Progenitor cell of endocrine pancreas (in vitro differentiated cells): ENCODE results near the gene ESYT2. TPM values are rescaled to one million over a fixed set of nuclear protein-coding genes. Genes with fewer than 3 reads are reported as not detected.

Experiments used
- DNase-seq: peaks from one replicate; pipeline ENCODE4 v3.0.0; 2021; ENCODE audit warnings: low spot score; ENCODE audit not compliant: unreplicated experiment
- H3K27ac Mint-ChIP-seq: 2 replicates; pipeline ENCODE4 v1.8.0; 2021; ENCODE audit warnings: mild to moderate bottlenecking, moderate library complexity, mixed read lengths
- H3K27me3 Mint-ChIP-seq: 2 replicates; pipeline ENCODE4 v1.8.0; 2021; ENCODE audit warnings: mixed read lengths
- H3K36me3 Mint-ChIP-seq: 2 replicates; pipeline ENCODE4 v1.8.0; 2022; ENCODE audit warnings: mixed read lengths; ENCODE audit not compliant: insufficient read depth
- H3K4me1 Mint-ChIP-seq: 2 replicates; pipeline ENCODE4 v1.8.0; 2021; ENCODE audit warnings: low read depth, mixed read lengths
- H3K4me3 Mint-ChIP-seq: 2 replicates; pipeline ENCODE4 v1.8.0; 2021; ENCODE audit warnings: low read depth, mild to moderate bottlenecking, moderate library complexity, mixed read lengths
- H3K9me3 Mint-ChIP-seq: 2 replicates; pipeline ENCODE4 v1.8.0; 2021; ENCODE audit warnings: low read depth, mixed read lengths
- total RNA-seq: library from RNA; stranded (reverse); gene quantifications from 2 replicates; pipeline ENCODE4 v1.2.1, GENCODE V29; 2021
- TF ChIP-seq, protein P1 (sequence below): fragments of 200-600 bp; sonication (generic); IDR thresholded peaks from one replicate; pipeline ENCODE4 v1.5.0; 2021; ENCODE audit warnings: antibody characterized with exemption, mild to moderate bottlenecking; ENCODE audit not compliant: unreplicated experiment

Gene ESYT2
- total RNA-seq, 1 donor from 2014 or later = 29.4 TPM

- Mint-ChIP-seq H3K9me3 (no peaks in the 10 kb centered on the region), H3K36me3 (peaks cover 16% of the 10 kb centered on the region), H3K27me3 (no peaks in the 10 kb centered on the region), H3K27ac (peak overlapping the region; percentile 1), H3K4me3 (no peak overlapping the region), H3K4me1 (peaks cover 3% of the 10 kb centered on the region)
- DNase-seq = no peak
- TF ChIP-seq, protein P1, sequence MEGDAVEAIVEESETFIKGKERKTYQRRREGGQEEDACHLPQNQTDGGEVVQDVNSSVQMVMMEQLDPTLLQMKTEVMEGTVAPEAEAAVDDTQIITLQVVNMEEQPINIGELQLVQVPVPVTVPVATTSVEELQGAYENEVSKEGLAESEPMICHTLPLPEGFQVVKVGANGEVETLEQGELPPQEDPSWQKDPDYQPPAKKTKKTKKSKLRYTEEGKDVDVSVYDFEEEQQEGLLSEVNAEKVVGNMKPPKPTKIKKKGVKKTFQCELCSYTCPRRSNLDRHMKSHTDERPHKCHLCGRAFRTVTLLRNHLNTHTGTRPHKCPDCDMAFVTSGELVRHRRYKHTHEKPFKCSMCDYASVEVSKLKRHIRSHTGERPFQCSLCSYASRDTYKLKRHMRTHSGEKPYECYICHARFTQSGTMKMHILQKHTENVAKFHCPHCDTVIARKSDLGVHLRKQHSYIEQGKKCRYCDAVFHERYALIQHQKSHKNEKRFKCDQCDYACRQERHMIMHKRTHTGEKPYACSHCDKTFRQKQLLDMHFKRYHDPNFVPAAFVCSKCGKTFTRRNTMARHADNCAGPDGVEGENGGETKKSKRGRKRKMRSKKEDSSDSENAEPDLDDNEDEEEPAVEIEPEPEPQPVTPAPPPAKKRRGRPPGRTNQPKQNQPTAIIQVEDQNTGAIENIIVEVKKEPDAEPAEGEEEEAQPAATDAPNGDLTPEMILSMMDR = no peak
These were observed 64.3 kb downstream of the ESYT2 start for GRCh38 chr7:158765020-158765419.

GRCh38 chr7:158763454-158764033 lies 65.8 kb downstream of the ESYT2 start:
- H3K27me3 Mint-ChIP-seq = no peaks in the 10 kb centered on the region
- peaks cover 3% of the 10 kb centered on the region for H3K4me1 Mint-ChIP-seq
- no peak overlapping the region for H3K27ac Mint-ChIP-seq
- no peaks in the 10 kb centered on the region for H3K9me3 Mint-ChIP-seq
- H3K36me3 Mint-ChIP-seq = peaks cover 24% of the 10 kb centered on the region
- no peak for DNase-seq
- TF ChIP-seq, protein P1 = no peak
- no peak overlapping the region for H3K4me3 Mint-ChIP-seq

DNA sequence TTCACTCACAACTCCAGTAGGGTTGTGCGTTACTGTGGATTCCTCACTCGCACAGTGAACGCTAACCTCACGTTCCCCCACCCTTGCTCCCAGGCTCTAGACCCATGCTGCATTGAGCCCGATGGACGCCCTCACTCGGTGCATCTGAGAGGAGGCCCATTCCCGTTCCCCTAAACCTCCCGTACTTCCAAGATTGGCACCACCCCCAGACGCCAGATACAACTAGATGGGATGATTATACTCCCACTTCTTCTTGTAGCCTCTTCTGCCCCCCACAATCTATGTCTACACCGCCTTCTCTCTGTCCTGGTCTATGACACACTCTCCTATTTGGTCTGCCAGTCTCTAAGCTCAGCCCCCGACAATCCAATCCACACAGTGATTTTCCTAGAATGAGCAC lies 67.4 kb downstream of the ESYT2 start:
- no peaks in the 10 kb centered on the region for H3K9me3 Mint-ChIP-seq
- H3K27ac Mint-ChIP-seq = peak overlapping the region; percentile 8

DNA sequence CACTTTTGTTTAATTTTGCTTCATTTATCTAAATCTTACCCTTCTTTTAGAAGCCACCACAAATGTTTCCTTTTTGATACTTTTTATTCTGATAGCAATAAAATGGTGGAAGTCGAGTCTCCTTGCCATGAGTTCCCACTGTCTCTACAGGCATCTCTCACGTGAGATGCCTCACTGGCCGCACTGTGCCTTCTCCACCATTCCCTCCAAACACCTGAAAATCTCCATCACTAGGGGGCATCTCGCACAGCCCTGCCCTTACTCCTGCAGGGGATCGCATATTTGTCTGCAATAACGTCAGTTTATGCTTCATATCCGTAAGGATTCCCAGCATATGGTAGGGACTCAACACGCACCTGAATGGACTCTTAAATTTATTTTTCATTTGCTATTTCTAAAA lies 68.4 kb downstream of the ESYT2 start:
- Mint-ChIP-seq H3K4me1 (no peaks in the 10 kb centered on the region), H3K9me3 (no peaks in the 10 kb centered on the region), H3K27ac (no peak overlapping the region), H3K27me3 (no peaks in the 10 kb centered on the region), H3K36me3 (peaks cover 37% of the 10 kb centered on the region), H3K4me3 (no peak overlapping the region)
- no peak for DNase-seq
- TF ChIP-seq, protein P1 = peak; percentile 26

More for the DNA sequence above, 67.4 kb downstream of the ESYT2 start:
- TF ChIP-seq, protein P1 = no peak
- Mint-ChIP-seq H3K36me3 (peaks cover 35% of the 10 kb centered on the region), H3K4me1 (peaks cover 3% of the 10 kb centered on the region), H3K27me3 (no peaks in the 10 kb centered on the region), H3K4me3 (no peak overlapping the region)
- no peak for DNase-seq

GRCh38 chr7:158760445-158760764 lies 68.9 kb downstream of the ESYT2 start:
- Mint-ChIP-seq H3K9me3 (no peaks in the 10 kb centered on the region), H3K27ac (no peak overlapping the region), H3K4me3 (no peak overlapping the region), H3K36me3 (peaks cover 37% of the 10 kb centered on the region), H3K4me1 (no peaks in the 10 kb centered on the region), H3K27me3 (no peaks in the 10 kb centered on the region)
- no peak for DNase-seq
- TF ChIP-seq, protein P1 = no peak
